IMR-90 (cell line): ENCODE results near the gene MCF2L. TPM values are rescaled to one million over a fixed set of nuclear protein-coding genes. Genes with fewer than 3 reads are reported as not detected.

Experiments used
- ATAC-seq: fragments of 200-7000 bp; cut with Tn5 transposase; 2 replicates; pipeline ENCODE4 v1.9.1; 2020; ENCODE audit warnings: low read depth, mild to moderate bottlenecking, moderate library complexity
- BruUV-seq: library from RNA; stranded (reverse); fragments of 400-500 nt; replicated peaks from 2 replicates; lab custom pipeline; 2021; lab: Mats Ljungman, UMichigan
- CTCF ChIA-PET: fragments of 300-600 bp; formaldehyde crosslinking; extraction: SDS; loops from one replicate; lab custom pipeline; 2021; ENCODE audit warnings: antibody characterized with exemption; lab: Yijun Ruan, JAX
- POLR2A ChIA-PET: fragments of 300-600 bp; sonication (Branson Sonifier 250); formaldehyde crosslinking; loops from one replicate; lab custom pipeline; 2022; ENCODE audit warnings: antibody characterized with exemption; ENCODE audit not compliant: unreplicated experiment; lab: Charles Lee
- DNase-seq: peaks from one replicate; pipeline ENCODE4 v3.0.0; 2013
- H2AFZ ChIP-seq: replicated peaks from 2 replicates; pipeline ENCODE3; 2013; ENCODE audit warnings: low read length, mild to moderate bottlenecking; ENCODE audit not compliant: poor library complexity
- H2AK5ac ChIP-seq: 2 replicates; pipeline ENCODE4 v1.6.1; 2013; ENCODE audit warnings: low read depth, low read length, inconsistent platforms
- H2AK9ac ChIP-seq: replicated peaks from 2 replicates; pipeline ENCODE3; 2013; ENCODE audit warnings: mild to moderate bottlenecking, low read depth, low read length, moderate library complexity; ENCODE audit not compliant: poor library complexity
- H2BK120ac ChIP-seq: 2 replicates; pipeline ENCODE4 v1.6.1; 2013; ENCODE audit warnings: low read depth, low read length, inconsistent platforms
- H2BK15ac ChIP-seq: 3 replicates; pipeline ENCODE4 v1.6.1; 2013; ENCODE audit warnings: low read depth, low read length, inconsistent platforms
- H2BK20ac ChIP-seq: 2 replicates; pipeline ENCODE4 v1.6.1; 2013; ENCODE audit warnings: low read depth, mild to moderate bottlenecking, inconsistent platforms, low read length, moderate library complexity
- H2BK5ac ChIP-seq: 2 replicates; pipeline ENCODE4 v1.6.1; 2013; ENCODE audit warnings: mild to moderate bottlenecking, low read depth, low read length, inconsistent platforms; ENCODE audit not compliant: poor library complexity, severe bottlenecking
- H3K14ac ChIP-seq: replicated peaks from 2 replicates; pipeline ENCODE4 v1.6.1; 2013; ENCODE audit warnings: low read depth, low read length, inconsistent platforms
- H3K18ac ChIP-seq: 2 replicates; pipeline ENCODE4 v1.6.1; 2013; ENCODE audit warnings: low read depth, low read length, control low read depth
- H3K23ac ChIP-seq: 2 replicates; pipeline ENCODE4 v1.6.1; 2013; ENCODE audit warnings: low read depth, low read length, inconsistent platforms
- H3K27ac ChIP-seq: 2 replicates; pipeline ENCODE4 v1.5.1; 2013; ENCODE audit warnings: mild to moderate bottlenecking, control low read depth, low read length; ENCODE audit not compliant: insufficient read depth
- H3K27me3 ChIP-seq: 2 replicates; pipeline ENCODE4 v1.6.1; 2013; ENCODE audit warnings: low read length; ENCODE audit not compliant: control insufficient read depth, insufficient read depth
- H3K36me3 ChIP-seq: 2 replicates; pipeline ENCODE4 v1.6.1; 2013; ENCODE audit warnings: low read length, mixed read lengths; ENCODE audit not compliant: control insufficient read depth, insufficient read depth
- H3K4ac ChIP-seq: 2 replicates; pipeline ENCODE4 v1.6.1; 2013; ENCODE audit warnings: low read depth, low read length, inconsistent platforms
- H3K4me1 ChIP-seq: 2 replicates; pipeline ENCODE4 v1.6.1; 2013; ENCODE audit warnings: low read length, mixed read lengths; ENCODE audit not compliant: control insufficient read depth, insufficient read depth
- H3K4me2 ChIP-seq: 2 replicates; pipeline ENCODE4 v1.6.1; 2013; ENCODE audit warnings: low read depth, mild to moderate bottlenecking, control low read depth, low read length, moderate library complexity
- H3K4me3 ChIP-seq: 2 replicates; pipeline ENCODE4 v1.5.1; 2013; ENCODE audit warnings: low read depth, mild to moderate bottlenecking, control low read depth, low read length, moderate library complexity; ENCODE audit not compliant: insufficient read depth
- H3K56ac ChIP-seq: 2 replicates; pipeline ENCODE4 v1.6.1; 2013; ENCODE audit warnings: low read length, inconsistent platforms; ENCODE audit not compliant: insufficient read depth; ENCODE audit errors: extremely low read depth
- H3K79me1 ChIP-seq, 2 experiments: 2 replicates each; pipeline ENCODE4 v1.6.1; 2013; ENCODE audit warnings: low read length in 2 of 2, inconsistent platforms in 1 of 2, low read depth in 1 of 2
- H3K9ac ChIP-seq: 2 replicates; pipeline ENCODE4 v1.6.1; 2013; ENCODE audit warnings: low read depth, low read length, control low read depth
- H3K9me1 ChIP-seq: 2 replicates; pipeline ENCODE4 v1.6.1; 2013; ENCODE audit warnings: low read length, inconsistent platforms; ENCODE audit not compliant: insufficient read depth
- H3K9me3 ChIP-seq: 2 replicates; pipeline ENCODE4 v1.6.1; 2013; ENCODE audit warnings: low read length; ENCODE audit not compliant: control insufficient read depth, insufficient read depth
- H4K20me1 ChIP-seq: 2 replicates; pipeline ENCODE4 v1.6.1; 2013; ENCODE audit warnings: low read length, inconsistent platforms; ENCODE audit not compliant: insufficient read depth
- H4K5ac ChIP-seq: 2 replicates; pipeline ENCODE4 v1.6.1; 2013; ENCODE audit warnings: mild to moderate bottlenecking, low read depth, low read length, control low read depth
- H4K8ac ChIP-seq, 2 experiments: 2 replicates each; pipeline ENCODE4 v1.6.1; 2013; ENCODE audit warnings: low read depth in 2 of 2, low read length in 2 of 2, control low read depth in 1 of 2, inconsistent platforms in 1 of 2
- H4K91ac ChIP-seq: 2 replicates; pipeline ENCODE4 v1.6.1; 2013; ENCODE audit warnings: low read depth, low read length, inconsistent platforms; ENCODE audit not compliant: insufficient read depth
- CTCF ChIP-seq: conservative IDR thresholded peaks from 2 replicates; pipeline ENCODE4 v1.5.1; 2012; ENCODE audit warnings: mild to moderate bottlenecking, low read depth, low read length, improper control_type of control experiment
- ELK1 ChIP-seq: fragments of 150-350 bp; IDR thresholded peaks from 2 replicates; pipeline ENCODE4 v1.6.1; 2016; ENCODE audit warnings: low read depth, mild to moderate bottlenecking, low read length, moderate library complexity, borderline replicate concordance
- FOS ChIP-seq: fragments of 150-350 bp; IDR thresholded peaks from 2 replicates; pipeline ENCODE4 v1.6.1; 2016; ENCODE audit warnings: low read depth, low read length
- MAFK ChIP-seq: IDR thresholded peaks from 2 replicates; pipeline ENCODE4 v1.6.1; 2012; ENCODE audit warnings: low read depth, low read length, improper control_type of control experiment
- MAZ ChIP-seq: IDR thresholded peaks from 2 replicates; pipeline ENCODE4 v1.6.1; 2012; ENCODE audit warnings: low read depth, mild to moderate bottlenecking, low read length, improper control_type of control experiment, moderate library complexity, borderline replicate concordance
- MXI1 ChIP-seq: IDR thresholded peaks from 2 replicates; pipeline ENCODE4 v1.6.1; 2012; ENCODE audit warnings: low read depth, mild to moderate bottlenecking, low read length, moderate library complexity, borderline replicate concordance
- POLR2A ChIP-seq: IDR thresholded peaks from 2 replicates; pipeline ENCODE4 v1.6.1; 2012; ENCODE audit warnings: mild to moderate bottlenecking, low read depth, low read length
- RAD21 ChIP-seq: IDR thresholded peaks from 2 replicates; pipeline ENCODE4 v1.6.1; 2012; ENCODE audit warnings: low read length, improper control_type of control experiment
- RCOR1 ChIP-seq: IDR thresholded peaks from 2 replicates; pipeline ENCODE4 v1.6.1; 2012; ENCODE audit warnings: mild to moderate bottlenecking, low read length, improper control_type of control experiment; ENCODE audit not compliant: insufficient replicate concordance
- RFX5 ChIP-seq: IDR thresholded peaks from 2 replicates; pipeline ENCODE4 v1.8.0; 2012; ENCODE audit warnings: low read depth, mild to moderate bottlenecking, low read length, moderate library complexity
- SMC3 ChIP-seq: fragments of 150-350 bp; IDR thresholded peaks from 2 replicates; pipeline ENCODE4 v1.6.1; 2016; ENCODE audit warnings: low read depth, mild to moderate bottlenecking, antibody characterized with exemption, low read length, moderate library complexity
- WGBS, 2 experiments: methylation state at CpG; one replicate each; pipeline versions ENCODE4 v1.1.5 to v1.1.7; 2013; ENCODE audit warnings: missing lambda C conversion rate in 2 of 2; ENCODE audit not compliant: insufficient read length in 1 of 2; ENCODE audit errors: extremely low coverage in 2 of 2; 5-methylcytosine and 5-hydroxymethylcytosine counted together
- dilution Hi-C: fragments of 300-500 bp; cut with HindIII; formaldehyde crosslinking; loops from one replicate; pipeline ENCODE4 v1.14.3; 2018; ENCODE audit warnings: low sequenced_read_pairs; ENCODE audit not compliant: unreplicated experiment
- in situ Hi-C: fragments of 300-500 bp; cut with MboI; formaldehyde crosslinking; loops from 3 replicates; pipeline ENCODE4 v1.14.3; 2019; ENCODE audit warnings: low sequenced_read_pairs, inconsistent platforms, mixed read lengths
- intact Hi-C: fragments of 100-400 bp; cut with micrococcal nuclease; formaldehyde crosslinking; loops from 2 replicates; pipeline ENCODE4 v1.10.0; 2022
- polyA plus RNA-seq, 3 experiments: library from polyadenylated mRNA; depleted of rRNA; stranded (reverse); fragments of >200 nt; gene quantifications; 2 replicates each; pipeline ENCODE4 v1.2.3, GENCODE V29; 2012; ENCODE audit warnings: low replicate concordance in 1 of 3
- total RNA-seq: library from RNA; depleted of rRNA; stranded (reverse); fragments of >200 nt; gene quantifications from 2 replicates; pipeline ENCODE4 v1.2.3, GENCODE V29; 2012

Gene MCF2L
- total and polyA plus RNA-seq, 2 of the 4 experiments (the other 2 are of a cell fraction) = 0.18 TPM; not detected in 1

GRCh38 chr13:112934078-112934477, 34.9 kb upstream of the MCF2L start:
- dilution Hi-C loops = no loop called here
- POLR2A ChIA-PET = no interaction called here
- H2AK9ac ChIP-seq = no peak overlapping the region

More at GRCh38 chr13:112934078-112934477, 34.9 kb upstream of the MCF2L start:
- Histone ChIP-seq H4K91ac (no peak overlapping the region), H3K14ac (no peak overlapping the region), H3K56ac (no peak overlapping the region), H3K4me1 (no peaks in the 10 kb centered on the region), H2BK20ac (no peak overlapping the region), H3K18ac (no peak overlapping the region), H3K79me1 (no peaks in the 10 kb centered on the region), H3K4me3 (no peak overlapping the region), H3K4ac (no peak overlapping the region), H3K9me3 (no peaks in the 10 kb centered on the region), H2AFZ (no peak overlapping the region), H2BK5ac (no peak overlapping the region), H3K27ac (no peak overlapping the region), H4K5ac (no peak overlapping the region), H3K23ac (no peak overlapping the region), H3K4me2 (no peak overlapping the region), H2AK5ac (no peak overlapping the region), H4K8ac (no peak overlapping the region), H3K9ac (no peak overlapping the region), H4K20me1 (no peaks in the 10 kb centered on the region), H3K36me3 (no peaks in the 10 kb centered on the region), H3K27me3 (peaks cover 29% of the 10 kb centered on the region), H2BK120ac (no peak overlapping the region), H2BK15ac (no peak overlapping the region), H3K9me1 (peaks cover 7% of the 10 kb centered on the region; the same call in 1 of the 2 replicates)
- DNase-seq = no peak
- WGBS, 2 experiments = 50% methylated on average over 4 of the region's 6 CpGs; no CpG with 5 or more reads in 1 of the 2 experiments
- no peak for ATAC-seq
- in situ Hi-C loops (loop anchor here (25.0 kb wide), 2 partner anchors 303 to 453 kb away; no protein-coding TSS in a partner anchor), intact Hi-C loops (no loop called here)
- TF ChIP-seq RCOR1 (no peak), POLR2A (no peak), CTCF (no peak), FOS (no peak), SMC3 (no peak), MAFK (no peak), MXI1 (no peak), RAD21 (no peak), ELK1 (no peak), MAZ (no peak), RFX5 (no peak)
- no TSS peak for BruUV-seq
- CTCF ChIA-PET = no interaction called here
